PFSK-1 (cell line): ENCODE data around the gene SLC4A7.

ENCODE experiments used
- POLR2AphosphoS5 ChIP-seq: IDR thresholded peaks from 2 replicates; pipeline ENCODE4 v1.6.1; 2012; ENCODE audit warnings: low read depth, mild to moderate bottlenecking, control low read depth, low read length, moderate library complexity
- TAF1 ChIP-seq: IDR thresholded peaks from 2 replicates; pipeline ENCODE4 v1.6.1; 2012; ENCODE audit warnings: low read length, control low read depth, borderline replicate concordance; ENCODE audit not compliant: insufficient read depth

DNA sequence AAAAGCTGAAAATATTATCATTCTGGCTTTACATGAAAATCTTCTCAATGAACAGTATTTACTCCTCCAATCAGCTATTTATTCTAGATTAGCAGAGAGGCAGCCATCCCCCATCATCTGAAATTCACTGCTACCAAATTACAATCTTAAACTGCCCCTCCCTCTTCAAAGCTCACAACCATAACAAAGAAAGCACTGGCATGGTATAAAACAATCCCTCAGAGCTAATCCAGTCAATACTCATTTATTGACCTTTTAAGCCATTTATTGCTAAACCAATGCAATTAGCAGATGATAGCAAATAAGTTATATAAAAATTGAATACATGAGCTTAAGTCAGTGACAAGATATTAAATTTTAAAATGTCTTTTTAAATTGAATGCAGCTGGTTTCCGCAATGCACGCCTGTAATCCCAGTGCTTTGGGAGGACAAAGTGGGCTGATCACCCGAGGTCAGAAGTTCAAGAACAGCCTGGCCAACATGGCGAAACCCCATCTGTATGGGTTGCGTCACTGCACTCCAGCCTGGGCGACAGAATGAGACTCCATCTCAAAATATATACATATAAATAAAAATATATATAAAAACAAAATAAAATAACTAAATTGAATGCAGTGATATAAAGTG is 12.1 kb downstream of the SLC4A7 start:
- TF ChIP-seq TAF1 (no peak), POLR2AphosphoS5 (no peak)
